WTC11 (cell line): ENCODE results near the gene ANKZF1. TPM values are rescaled to one million over a fixed set of nuclear protein-coding genes. Genes with fewer than 3 reads are reported as not detected.

Experiments used
- ATAC-seq: fragments of 200-7000 bp; cut with Tn5 transposase; 2 replicates; pipeline ENCODE4 v1.10.0; 2021; ENCODE audit warnings: mild to moderate bottlenecking, moderate library complexity
- CTCF ChIA-PET: fragments of 300-600 bp; sonication (Branson Sonifier 250); formaldehyde crosslinking; loops from one replicate; lab custom pipeline; 2021; ENCODE audit warnings: antibody characterized with exemption; lab: Charles Lee
- POLR2A ChIA-PET: fragments of 350-600 bp; sonication (Branson Sonifier 250); formaldehyde crosslinking; loops from one replicate; lab custom pipeline; 2021; ENCODE audit warnings: antibody characterized with exemption; lab: Charles Lee
- DNase-seq: peaks from one replicate; pipeline ENCODE4 v3.0.0; 2021; ENCODE audit warnings: low spot score
- H3K27ac Mint-ChIP-seq: 2 replicates; pipeline ENCODE4 v1.8.0; 2021; ENCODE audit warnings: mixed read lengths
- H3K27me3 Mint-ChIP-seq: 2 replicates; pipeline ENCODE4 v1.8.0; 2021; ENCODE audit warnings: low read depth, mild to moderate bottlenecking, moderate library complexity, mixed read lengths
- H3K36me3 Mint-ChIP-seq: 2 replicates; pipeline ENCODE4 v1.8.0; 2021; ENCODE audit warnings: mixed read lengths
- H3K4me1 Mint-ChIP-seq: 2 replicates; pipeline ENCODE4 v1.8.0; 2022; ENCODE audit warnings: mixed read lengths
- H3K4me3 Mint-ChIP-seq: 2 replicates; pipeline ENCODE4 v1.8.0; 2021; ENCODE audit warnings: mild to moderate bottlenecking, moderate library complexity, mixed read lengths
- H3K9me3 Mint-ChIP-seq: 2 replicates; pipeline ENCODE4 v1.8.0; 2021; ENCODE audit warnings: mixed read lengths
- ARID4B ChIP-seq: sonication (generic); formaldehyde crosslinking; IDR thresholded peaks from 2 replicates; pipeline ENCODE4 v1.8.0; 2023; ENCODE audit warnings: missing genetic modification reagents, mild to moderate bottlenecking, borderline replicate concordance
- ATF1 ChIP-seq: sonication (generic); formaldehyde crosslinking; IDR thresholded peaks from 2 replicates; pipeline ENCODE4 v1.8.1; 2023; ENCODE audit warnings: mild to moderate bottlenecking, moderate library complexity, missing genetic modification reagents
- ATF3 ChIP-seq: sonication (generic); formaldehyde crosslinking; conservative IDR thresholded peaks from 2 replicates; pipeline ENCODE4 v1.8.1; 2022; ENCODE audit warnings: mild to moderate bottlenecking, missing genetic modification reagents
- ATF6 ChIP-seq: sonication (generic); formaldehyde crosslinking; IDR thresholded peaks from 2 replicates; pipeline ENCODE4 v1.8.1; 2023; ENCODE audit warnings: mild to moderate bottlenecking, missing genetic modification reagents
- E2F5 ChIP-seq: sonication (generic); formaldehyde crosslinking; IDR thresholded peaks from 2 replicates; pipeline ENCODE4 v1.8.1; 2022; ENCODE audit warnings: mild to moderate bottlenecking, moderate library complexity, missing genetic modification reagents
- ERG ChIP-seq: fragments of 250-450 bp; sonication (Bioruptor Pico); IDR thresholded peaks from 2 replicates; pipeline ENCODE4 v1.8.0; 2021; ENCODE audit warnings: mild to moderate bottlenecking
- FOXK1 ChIP-seq: sonication (generic); formaldehyde crosslinking; IDR thresholded peaks from 2 replicates; pipeline ENCODE4 v1.8.0; 2022; ENCODE audit warnings: mild to moderate bottlenecking, moderate library complexity, missing genetic modification reagents
- JAZF1 ChIP-seq: fragments of 250-450 bp; sonication (Bioruptor Pico); IDR thresholded peaks from 2 replicates; pipeline ENCODE4 v1.9.0; 2021; ENCODE audit warnings: moderate library complexity, mild to moderate bottlenecking, inconsistent platforms
- RORB ChIP-seq: fragments of 250-450 bp; sonication (Bioruptor Pico); IDR thresholded peaks from 2 replicates; pipeline ENCODE4 v1.9.0; 2021; ENCODE audit warnings: mild to moderate bottlenecking
- SMAD4 ChIP-seq: sonication (generic); formaldehyde crosslinking; IDR thresholded peaks from 2 replicates; pipeline ENCODE4 v1.8.0; 2022; ENCODE audit warnings: mild to moderate bottlenecking, missing genetic modification reagents
- TEAD4 ChIP-seq: sonication (generic); formaldehyde crosslinking; IDR thresholded peaks from 2 replicates; pipeline ENCODE4 v1.8.0; 2022; ENCODE audit warnings: mild to moderate bottlenecking, missing genetic modification reagents
- ZBTB21 ChIP-seq: sonication (generic); formaldehyde crosslinking; IDR thresholded peaks from 2 replicates; pipeline ENCODE4 v1.8.1; 2023; ENCODE audit warnings: mild to moderate bottlenecking, missing genetic modification reagents, borderline replicate concordance
- ZNF512 ChIP-seq: sonication (generic); formaldehyde crosslinking; IDR thresholded peaks from 2 replicates; pipeline ENCODE4 v1.8.1; 2022; ENCODE audit warnings: missing genetic modification reagents, borderline replicate concordance
- total RNA-seq: library from RNA; stranded (reverse); gene quantifications from 3 replicates; pipeline ENCODE4 v1.2.3, GENCODE V29; 2021

The ANKZF1 gene
- total RNA-seq, 1 experiment from 2014 or later: 70.4 TPM

- CTCF ChIA-PET: no interaction called here
- H3K4me3 Mint-ChIP-seq: no peak overlapping the region
- DNase-seq (no peak), ATAC-seq (no peak)
- H3K9me3 Mint-ChIP-seq: no peaks in the 10 kb centered on the region
- POLR2A ChIA-PET: no interaction called here
- no peak for TF ChIP-seq SMAD4 (CRISPR knock-in tag)
- no peak for TF ChIP-seq ATF6 (CRISPR knock-in tag)
- TF ChIP-seq ZBTB21: no peak
- peaks cover 10% of the 10 kb centered on the region for H3K4me1 Mint-ChIP-seq
- H3K27ac Mint-ChIP-seq: no peak overlapping the region
- H3K27me3 Mint-ChIP-seq: no peaks in the 10 kb centered on the region
- H3K36me3 Mint-ChIP-seq: peaks cover 43% of the 10 kb centered on the region
These were observed 4.3 kb upstream of the ANKZF1 start for GRCh38 chr2:219225350-219225749.

- H3K27ac Mint-ChIP-seq: no peak overlapping the region
- peaks cover 12% of the 10 kb centered on the region for H3K4me1 Mint-ChIP-seq
- H3K9me3 Mint-ChIP-seq: no peaks in the 10 kb centered on the region
- no peaks in the 10 kb centered on the region for H3K27me3 Mint-ChIP-seq
- peak overlapping the region; percentile 69 for H3K4me3 Mint-ChIP-seq
- CTCF ChIA-PET: interaction anchor here (1.2 to 2.4 kb wide), 4 partner anchors 10 to 67 kb away, joined by 4 to 21 read pairs (median 7); partner anchors contain the start of gene ABCB6
- no peak for ATAC-seq
- POLR2A ChIA-PET: interaction anchor here (0.5 to 2.4 kb wide), 4 partner anchors 10 to 25 kb away, joined by 3 to 18 read pairs (median 9); partner anchors contain the start of genes ABCB6, GLB1L, STK16 and TUBA4B
- H3K36me3 Mint-ChIP-seq: peaks cover 47% of the 10 kb centered on the region
- DNase-seq: no peak
- TF ChIP-seq RORB (CRISPR knock-in tag) (no peak), ATF1 (no peak), E2F5 (no peak), ATF3 (CRISPR knock-in tag) (no peak)
These were observed 1.3 kb upstream of the ANKZF1 start for GRCh38 chr2:219228041-219228910.

- ATAC-seq (peak; percentile 1; the same call in 1 of the 2 replicates), DNase-seq (no peak)
- POLR2A ChIA-PET: interaction anchor here (0.6 to 2.4 kb wide), 4 partner anchors 10 to 66 kb away, joined by 3 to 18 read pairs (median 10); partner anchors contain the start of genes ABCB6, GLB1L and STK16
- no peak for TF ChIP-seq TEAD4
- TF ChIP-seq JAZF1 (CRISPR knock-in tag): no peak
- no peak for TF ChIP-seq FOXK1 (CRISPR knock-in tag)
- TF ChIP-seq ZBTB21: no peak
- TF ChIP-seq ZNF512 (CRISPR knock-in tag): no peak
- TF ChIP-seq ERG (CRISPR knock-in tag): no peak
- no peak for TF ChIP-seq ARID4B (CRISPR knock-in tag)
- H3K27ac Mint-ChIP-seq: no peak overlapping the region
- H3K27me3 Mint-ChIP-seq: no peaks in the 10 kb centered on the region
- peak overlapping the region; percentile 69 for H3K4me3 Mint-ChIP-seq
- peaks cover 47% of the 10 kb centered on the region for H3K36me3 Mint-ChIP-seq
- CTCF ChIA-PET: interaction anchor here (1.2 to 2.4 kb wide), 4 partner anchors 11 to 66 kb away, joined by 4 to 21 read pairs (median 7); partner anchors contain the start of gene ABCB6
- no peaks in the 10 kb centered on the region for H3K9me3 Mint-ChIP-seq
- peaks cover 12% of the 10 kb centered on the region for H3K4me1 Mint-ChIP-seq
These were observed 698 bp upstream of the ANKZF1 start for GRCh38 chr2:219228911-219229304.
